Ishikawa (cell line): ENCODE data around the gene C7orf57.

ENCODE experiments used
- CEBPB ChIP-seq: IDR thresholded peaks from 2 replicates; pipeline ENCODE4 v1.6.1; 2012
- CREB1 ChIP-seq: IDR thresholded peaks from 2 replicates; pipeline ENCODE4 v1.6.1; 2012; ENCODE audit warnings: low read depth
- EGR1 ChIP-seq: IDR thresholded peaks from 2 replicates; pipeline ENCODE4 v1.6.1; 2012
- EP300 ChIP-seq: IDR thresholded peaks from 2 replicates; pipeline ENCODE4 v1.6.1; 2012; ENCODE audit warnings: borderline replicate concordance
- FOXM1 ChIP-seq: IDR thresholded peaks from 2 replicates; pipeline ENCODE4 v1.6.1; 2012; ENCODE audit warnings: low read depth, borderline replicate concordance
- MAX ChIP-seq: IDR thresholded peaks from 2 replicates; pipeline ENCODE4 v1.6.1; 2012
- NFIC ChIP-seq: IDR thresholded peaks from 2 replicates; pipeline ENCODE4 v1.6.1; 2012
- RAD21 ChIP-seq: IDR thresholded peaks from 2 replicates; pipeline ENCODE4 v1.6.1; 2012; ENCODE audit warnings: low read depth
- TAF1 ChIP-seq: IDR thresholded peaks from 2 replicates; pipeline ENCODE4 v1.6.1; 2012; ENCODE audit warnings: low read depth, mild to moderate bottlenecking
- TCF12 ChIP-seq: IDR thresholded peaks from 2 replicates; pipeline ENCODE4 v1.6.1; 2012; ENCODE audit warnings: low read depth
- TEAD4 ChIP-seq: IDR thresholded peaks from 2 replicates; pipeline ENCODE4 v1.6.1; 2012
- YY1 ChIP-seq: IDR thresholded peaks from 2 replicates; pipeline ENCODE4 v1.6.1; 2012; ENCODE audit warnings: low read depth
- ZBTB7A ChIP-seq: IDR thresholded peaks from 2 replicates; pipeline ENCODE4 v1.6.1; 2012; ENCODE audit warnings: low read depth
- TF ChIP-seq, protein P1 (sequence below): IDR thresholded peaks from 2 replicates; pipeline ENCODE4 v1.6.1; 2012
- TF ChIP-seq, protein P2 (sequence below): IDR thresholded peaks from 2 replicates; pipeline ENCODE4 v1.6.1; 2012; ENCODE audit warnings: low read depth, mild to moderate bottlenecking

The C7orf57 gene

GRCh38 chr7:48088559-48089045 lies 53.3 kb downstream of the C7orf57 start:
- TF ChIP-seq TAF1 (no peak), ZBTB7A (no peak), FOXM1 (0 out of 2 replicates have a peak, but pooled peaks have one; percentile 38), NFIC (peak; percentile 65), EGR1 (no peak), CEBPB (peak; percentile 39; the same call in 1 of the 2 replicates), TCF12 (peak; percentile 32; the same call in 1 of the 2 replicates), MAX (peak; percentile 33)
- TF ChIP-seq, protein P1, sequence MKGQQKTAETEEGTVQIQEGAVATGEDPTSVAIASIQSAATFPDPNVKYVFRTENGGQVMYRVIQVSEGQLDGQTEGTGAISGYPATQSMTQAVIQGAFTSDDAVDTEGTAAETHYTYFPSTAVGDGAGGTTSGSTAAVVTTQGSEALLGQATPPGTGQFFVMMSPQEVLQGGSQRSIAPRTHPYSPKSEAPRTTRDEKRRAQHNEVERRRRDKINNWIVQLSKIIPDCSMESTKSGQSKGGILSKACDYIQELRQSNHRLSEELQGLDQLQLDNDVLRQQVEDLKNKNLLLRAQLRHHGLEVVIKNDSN = peak; percentile 48; the same call in 1 of the 2 replicates

DNA sequence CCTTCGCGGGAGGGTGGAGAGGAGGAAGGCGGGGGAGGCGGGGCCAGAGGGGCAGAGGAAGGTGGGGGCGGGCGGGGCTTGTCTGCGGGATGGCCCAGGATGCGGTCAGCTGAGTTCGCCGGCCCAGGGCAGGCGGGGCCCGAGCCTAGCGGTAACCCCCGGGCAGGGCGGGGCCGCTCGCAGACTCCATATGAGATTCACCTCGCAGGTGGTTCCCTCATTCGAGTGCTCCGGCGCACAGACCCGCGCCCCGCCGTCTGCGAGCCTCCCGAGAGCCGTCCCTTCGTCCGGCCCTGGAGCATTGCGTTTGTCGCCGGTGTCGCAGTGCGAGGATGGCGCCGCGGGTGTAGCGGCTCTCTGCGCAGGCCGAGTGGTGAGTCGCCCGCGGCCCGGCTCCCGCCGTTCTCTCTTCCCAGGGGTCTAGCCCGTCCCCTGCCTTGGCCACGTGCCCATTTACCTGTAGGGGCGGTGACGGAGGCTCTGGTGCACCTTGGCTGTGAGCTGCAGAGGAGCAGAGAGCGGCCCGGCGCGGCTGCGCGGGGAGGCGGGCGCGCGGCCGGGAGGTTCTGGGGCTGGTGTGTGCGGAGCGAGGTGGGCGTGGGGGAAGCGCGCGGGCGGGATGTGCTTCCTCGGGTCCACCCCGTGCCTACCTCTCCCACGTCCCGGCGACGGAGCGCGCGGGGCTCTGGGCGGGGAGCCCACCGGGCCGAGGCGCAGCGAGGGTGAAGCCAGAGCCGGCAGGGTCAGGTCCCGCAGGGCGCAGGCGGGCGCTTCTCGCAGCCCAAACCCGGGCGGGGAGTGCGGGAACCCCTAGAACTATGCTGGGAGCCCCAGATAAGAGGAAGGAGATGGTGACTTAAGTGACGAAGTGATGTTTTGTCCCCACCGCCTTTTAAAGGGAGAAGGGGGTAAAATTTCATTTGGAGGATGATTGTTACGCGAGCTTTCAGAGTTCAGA lies 54.0 kb downstream of the C7orf57 start, which contains the start of gene UPP1:
Gene UPP1, plus strand, starts transcription at position 220 of the 958 bp plus-strand sequence. CDS start 5,519 bp downstream, outside the sequence.
- TF ChIP-seq TAF1 (peak; percentile 61; the same call in 1 of the 2 replicates), NFIC (peak; percentile 77), YY1 (peak; percentile 52; the same call in 1 of the 2 replicates), EGR1 (peak; percentile 35; the same call in 1 of the 2 replicates), TCF12 (peak; percentile 25), FOXM1 (no peak), EP300 (no peak), MAX (peak; percentile 14; the same call in 1 of the 2 replicates), ZBTB7A (peak; percentile 90), CEBPB (no peak), TEAD4 (no peak), CREB1 (no peak), RAD21 (no peak)
- TF ChIP-seq, protein P2, sequence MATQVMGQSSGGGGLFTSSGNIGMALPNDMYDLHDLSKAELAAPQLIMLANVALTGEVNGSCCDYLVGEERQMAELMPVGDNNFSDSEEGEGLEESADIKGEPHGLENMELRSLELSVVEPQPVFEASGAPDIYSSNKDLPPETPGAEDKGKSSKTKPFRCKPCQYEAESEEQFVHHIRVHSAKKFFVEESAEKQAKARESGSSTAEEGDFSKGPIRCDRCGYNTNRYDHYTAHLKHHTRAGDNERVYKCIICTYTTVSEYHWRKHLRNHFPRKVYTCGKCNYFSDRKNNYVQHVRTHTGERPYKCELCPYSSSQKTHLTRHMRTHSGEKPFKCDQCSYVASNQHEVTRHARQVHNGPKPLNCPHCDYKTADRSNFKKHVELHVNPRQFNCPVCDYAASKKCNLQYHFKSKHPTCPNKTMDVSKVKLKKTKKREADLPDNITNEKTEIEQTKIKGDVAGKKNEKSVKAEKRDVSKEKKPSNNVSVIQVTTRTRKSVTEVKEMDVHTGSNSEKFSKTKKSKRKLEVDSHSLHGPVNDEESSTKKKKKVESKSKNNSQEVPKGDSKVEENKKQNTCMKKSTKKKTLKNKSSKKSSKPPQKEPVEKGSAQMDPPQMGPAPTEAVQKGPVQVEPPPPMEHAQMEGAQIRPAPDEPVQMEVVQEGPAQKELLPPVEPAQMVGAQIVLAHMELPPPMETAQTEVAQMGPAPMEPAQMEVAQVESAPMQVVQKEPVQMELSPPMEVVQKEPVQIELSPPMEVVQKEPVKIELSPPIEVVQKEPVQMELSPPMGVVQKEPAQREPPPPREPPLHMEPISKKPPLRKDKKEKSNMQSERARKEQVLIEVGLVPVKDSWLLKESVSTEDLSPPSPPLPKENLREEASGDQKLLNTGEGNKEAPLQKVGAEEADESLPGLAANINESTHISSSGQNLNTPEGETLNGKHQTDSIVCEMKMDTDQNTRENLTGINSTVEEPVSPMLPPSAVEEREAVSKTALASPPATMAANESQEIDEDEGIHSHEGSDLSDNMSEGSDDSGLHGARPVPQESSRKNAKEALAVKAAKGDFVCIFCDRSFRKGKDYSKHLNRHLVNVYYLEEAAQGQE = no peak
- TF ChIP-seq, protein P1 = peak; percentile 77

GRCh38 chr7:48090095-48090805 lies 54.9 kb downstream of the C7orf57 start:
- TF ChIP-seq, protein P2 = no peak
- TF ChIP-seq MAX (no peak), EP300 (no peak)

DNA sequence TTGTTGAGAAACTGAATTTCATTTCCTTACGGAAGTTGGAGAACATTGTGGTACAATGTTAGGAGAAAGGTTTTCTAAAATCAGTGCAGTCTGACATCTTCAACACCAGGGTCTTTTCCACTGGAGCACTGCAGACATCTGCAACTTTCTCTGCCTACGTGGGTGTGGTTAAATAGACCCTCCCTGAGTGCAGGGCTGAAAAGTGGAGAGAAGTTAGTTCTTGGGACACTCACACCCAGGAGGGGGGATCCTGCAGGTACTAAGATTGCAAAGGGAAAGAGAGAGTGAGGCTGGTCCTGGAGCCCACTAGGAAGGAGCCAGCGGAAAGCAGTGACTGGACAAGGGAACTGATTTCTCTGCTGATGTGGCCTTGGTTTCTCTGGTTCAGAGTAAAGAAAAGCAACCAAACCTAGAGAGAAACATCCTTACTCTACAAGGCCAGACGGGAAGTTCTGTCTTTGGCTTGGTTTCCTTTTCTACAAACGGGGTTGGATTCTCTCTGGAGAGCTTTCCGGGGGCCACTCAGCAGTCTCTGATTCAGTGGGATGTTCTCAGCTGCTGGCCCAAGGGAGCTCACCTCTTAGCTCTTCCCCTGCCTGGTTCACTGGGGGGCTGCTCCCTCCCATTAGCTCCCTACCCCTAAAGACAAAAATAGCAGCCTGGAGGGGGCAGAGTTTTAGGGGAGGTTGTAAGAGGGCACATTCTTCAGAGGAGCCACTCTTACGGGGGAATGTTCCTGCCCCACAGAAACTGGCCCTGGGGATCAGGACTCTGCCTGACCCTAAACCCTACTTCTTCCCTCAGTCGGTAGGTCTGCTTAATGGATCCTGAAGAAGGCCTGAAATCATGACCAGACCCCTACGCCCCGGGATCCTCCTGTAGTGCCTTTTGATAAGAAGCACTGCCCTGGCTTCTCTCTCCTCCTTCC lies 56.4 kb downstream of the C7orf57 start:
- TF ChIP-seq NFIC = no peak
